ENCODE results near the gene BRME1.

- TF ChIP-seq CTCF (IDR thresholded peaks at IDR 0.05) (no peak), POLR2A (IDR thresholded peaks at IDR 0.05) (no peak)
These were observed 44.6 kb downstream of the BRME1 start for GRCh38 chr19:13861392-13861713.

All from uterus (tissue), 2 donors.